Parathyroid adenoma (tissue), 2 donors: ENCODE results near the gene IGF2BP1.

Experiments
- H2AFZ ChIP-seq: fragments of 300-600 bp; sonication (generic); one replicate; pipeline ENCODE4 v1.7.0; 2017; ENCODE audit warnings: antibody characterized with exemption, mild to moderate bottlenecking
- H3K27ac ChIP-seq: fragments of 300-600 bp; sonication (generic); one replicate; pipeline ENCODE4 v1.7.0; 2017
- H3K27me3 ChIP-seq: fragments of 300-600 bp; sonication (generic); one replicate; pipeline ENCODE4 v1.7.0; 2017; ENCODE audit warnings: low read length; ENCODE audit not compliant: control insufficient read depth, insufficient read depth
- H3K36me3 ChIP-seq: fragments of 300-600 bp; sonication (generic); one replicate; pipeline ENCODE4 v1.7.0; 2017; ENCODE audit warnings: low read length; ENCODE audit not compliant: control insufficient read depth, insufficient read depth
- H3K4me1 ChIP-seq: fragments of 300-600 bp; sonication (generic); one replicate; pipeline ENCODE4 v1.7.0; 2017; ENCODE audit warnings: control low read depth
- H3K4me2 ChIP-seq: fragments of 300-600 bp; sonication (generic); one replicate; pipeline ENCODE4 v1.7.0; 2017; ENCODE audit warnings: low read length
- H3K4me3 ChIP-seq: fragments of 300-600 bp; sonication (generic); one replicate; pipeline ENCODE4 v1.7.0; 2017; ENCODE audit warnings: low read depth, low read length
- H3K79me2 ChIP-seq: fragments of 300-600 bp; sonication (generic); one replicate; pipeline ENCODE4 v1.7.0; 2017; ENCODE audit warnings: control low read depth
- H3K9ac ChIP-seq: fragments of 300-600 bp; sonication (generic); one replicate; pipeline ENCODE4 v1.7.0; 2017; ENCODE audit warnings: mild to moderate bottlenecking
- H3K9me3 ChIP-seq: fragments of 300-600 bp; sonication (generic); one replicate; pipeline ENCODE4 v1.7.0; 2017; ENCODE audit warnings: low read length; ENCODE audit not compliant: control insufficient read depth
- TF ChIP-seq, protein P1 (sequence below): fragments of 300-600 bp; sonication (generic); IDR thresholded peaks from one replicate; pipeline ENCODE4 v1.7.0; 2017; ENCODE audit warnings: antibody characterized with exemption, mild to moderate bottlenecking
- donor health status: primary hyperparathyroidism.

The IGF2BP1 gene

GRCh38 chr17:49051269-49051668, 54.1 kb downstream of the IGF2BP1 start:
- H3K36me3 ChIP-seq: no peaks in the 10 kb centered on the region
- no peaks in the 10 kb centered on the region for H3K4me1 ChIP-seq
- H3K9me3 ChIP-seq: no peaks in the 10 kb centered on the region
- no peak overlapping the region for H2AFZ ChIP-seq
- H3K79me2 ChIP-seq: no peaks in the 10 kb centered on the region
- H3K27me3 ChIP-seq: no peaks in the 10 kb centered on the region
- TF ChIP-seq, protein P1, sequence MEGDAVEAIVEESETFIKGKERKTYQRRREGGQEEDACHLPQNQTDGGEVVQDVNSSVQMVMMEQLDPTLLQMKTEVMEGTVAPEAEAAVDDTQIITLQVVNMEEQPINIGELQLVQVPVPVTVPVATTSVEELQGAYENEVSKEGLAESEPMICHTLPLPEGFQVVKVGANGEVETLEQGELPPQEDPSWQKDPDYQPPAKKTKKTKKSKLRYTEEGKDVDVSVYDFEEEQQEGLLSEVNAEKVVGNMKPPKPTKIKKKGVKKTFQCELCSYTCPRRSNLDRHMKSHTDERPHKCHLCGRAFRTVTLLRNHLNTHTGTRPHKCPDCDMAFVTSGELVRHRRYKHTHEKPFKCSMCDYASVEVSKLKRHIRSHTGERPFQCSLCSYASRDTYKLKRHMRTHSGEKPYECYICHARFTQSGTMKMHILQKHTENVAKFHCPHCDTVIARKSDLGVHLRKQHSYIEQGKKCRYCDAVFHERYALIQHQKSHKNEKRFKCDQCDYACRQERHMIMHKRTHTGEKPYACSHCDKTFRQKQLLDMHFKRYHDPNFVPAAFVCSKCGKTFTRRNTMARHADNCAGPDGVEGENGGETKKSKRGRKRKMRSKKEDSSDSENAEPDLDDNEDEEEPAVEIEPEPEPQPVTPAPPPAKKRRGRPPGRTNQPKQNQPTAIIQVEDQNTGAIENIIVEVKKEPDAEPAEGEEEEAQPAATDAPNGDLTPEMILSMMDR: no peak
- no peak overlapping the region for H3K4me2 ChIP-seq
- H3K9ac ChIP-seq: no peak overlapping the region
- H3K4me3 ChIP-seq: no peak overlapping the region
- H3K27ac ChIP-seq: no peak overlapping the region

DNA sequence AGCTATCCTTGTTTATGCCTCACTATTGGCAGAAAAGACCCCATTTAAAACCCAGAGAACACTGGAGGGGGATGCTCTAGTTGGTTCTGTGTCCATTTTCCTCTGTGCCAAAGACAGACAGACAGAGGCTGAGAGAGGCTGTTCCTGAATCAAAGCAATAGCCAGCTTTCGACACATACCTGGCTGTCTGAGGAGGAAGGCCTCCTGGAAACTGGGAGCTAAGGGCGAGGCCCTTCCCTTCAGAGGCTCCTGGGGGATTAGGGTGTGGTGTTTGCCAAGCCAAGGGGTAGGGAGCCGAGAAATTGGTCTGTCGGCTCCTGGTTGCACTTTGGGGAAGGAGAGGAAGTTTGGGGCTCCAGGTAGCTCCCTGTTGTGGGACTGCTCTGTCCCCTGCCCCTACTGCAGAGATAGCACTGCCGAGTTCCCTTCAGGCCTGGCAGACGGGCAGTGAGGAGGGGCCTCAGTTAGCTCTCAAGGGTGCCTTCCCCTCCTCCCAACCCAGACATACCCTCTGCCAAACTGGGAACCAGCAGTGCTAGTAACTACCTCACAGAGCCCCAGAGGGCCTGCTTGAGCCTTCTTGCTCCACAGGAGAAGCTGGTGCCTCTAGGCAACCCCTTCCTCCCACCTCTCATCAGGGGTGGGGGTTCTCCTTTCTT, 56.1 kb downstream of the IGF2BP1 start:
- no peak overlapping the region for H3K27ac ChIP-seq
- H3K4me1 ChIP-seq: no peaks in the 10 kb centered on the region
- TF ChIP-seq, protein P1: no peak
- H3K4me2 ChIP-seq: no peak overlapping the region
- H3K9ac ChIP-seq: no peak overlapping the region
- no peaks in the 10 kb centered on the region for H3K36me3 ChIP-seq
- H3K9me3 ChIP-seq: no peaks in the 10 kb centered on the region
- no peaks in the 10 kb centered on the region for H3K79me2 ChIP-seq
- no peak overlapping the region for H3K4me3 ChIP-seq
- no peaks in the 10 kb centered on the region for H3K27me3 ChIP-seq
- no peak overlapping the region for H2AFZ ChIP-seq

- H3K36me3 ChIP-seq: no peaks in the 10 kb centered on the region
- no peak overlapping the region for H3K4me3 ChIP-seq
- H3K27ac ChIP-seq: no peak overlapping the region
- no peaks in the 10 kb centered on the region for H3K4me1 ChIP-seq
- no peaks in the 10 kb centered on the region for H3K9me3 ChIP-seq
- H3K4me2 ChIP-seq: no peak overlapping the region
- no peak overlapping the region for H3K9ac ChIP-seq
- no peaks in the 10 kb centered on the region for H3K79me2 ChIP-seq
- no peak overlapping the region for H2AFZ ChIP-seq
- no peaks in the 10 kb centered on the region for H3K27me3 ChIP-seq
- TF ChIP-seq, protein P1: no peak
Measured at GRCh38 chr17:49054342-49055092, 57.3 kb downstream of the IGF2BP1 start.

GRCh38 chr17:49055181-49055927, 58.2 kb downstream of the IGF2BP1 start:
- H3K79me2 ChIP-seq: no peaks in the 10 kb centered on the region
- no peaks in the 10 kb centered on the region for H3K36me3 ChIP-seq
- H3K9ac ChIP-seq: no peak overlapping the region
- H3K27ac ChIP-seq: no peak overlapping the region
- no peaks in the 10 kb centered on the region for H3K4me1 ChIP-seq
- no peaks in the 10 kb centered on the region for H3K27me3 ChIP-seq
- no peak overlapping the region for H3K4me3 ChIP-seq
- no peak overlapping the region for H3K4me2 ChIP-seq
- H2AFZ ChIP-seq: no peak overlapping the region
- no peaks in the 10 kb centered on the region for H3K9me3 ChIP-seq
- TF ChIP-seq, protein P1: no peak
